Spleen (tissue), 11 donors: ENCODE measurements around the gene APP. TPM values are rescaled to one million over a fixed set of nuclear protein-coding genes. Genes with fewer than 3 reads are reported as not detected.

ENCODE experiments used
- DNase-seq: peaks from one replicate; pipeline ENCODE4 v3.0.0-alpha.2; 2020
- H3K27ac ChIP-seq, 8 donors: fragments of 200-600 bp; sonication (generic) in 7 of 8; 1 replicate in 4 of 8; 2 replicates in 4 of 8; pipeline versions ENCODE4 v1.5.0 to v1.8.0; 2016 to 2021; ENCODE audit warnings: inconsistent platforms in 4 of 8, mild to moderate bottlenecking in 4 of 8, moderate library complexity in 1 of 8
- H3K27me3 ChIP-seq, 7 donors: fragments of 200-600 bp; sonication (generic) in 6 of 7; replicated peaks in 1 of 7; 1 replicate in 4 of 7; 2 replicates in 3 of 7; pipeline versions ENCODE4 v1.5.0 to v1.8.0; 2016 to 2021; ENCODE audit warnings: inconsistent platforms in 3 of 7, mild to moderate bottlenecking in 1 of 7
- H3K36me3 ChIP-seq, 6 donors: fragments of 200-600 bp; sonication (generic) in 5 of 6; 1 replicate in 4 of 6; 2 replicates in 2 of 6; pipeline versions ENCODE4 v1.5.0 to v1.8.0; 2016 to 2021; ENCODE audit warnings: inconsistent platforms in 2 of 6
- H3K4me1 ChIP-seq, 6 donors: fragments of 200-600 bp; sonication (generic) in 5 of 6; 1 replicate in 3 of 6; 2 replicates in 3 of 6; pipeline versions ENCODE4 v1.5.0 to v1.8.0; 2016 to 2021; ENCODE audit warnings: inconsistent platforms in 3 of 6
- H3K4me3 ChIP-seq, 8 donors: fragments of 200-600 bp; sonication (generic) in 7 of 8; 1 replicate in 4 of 8; 2 replicates in 4 of 8; pipeline versions ENCODE4 v1.5.0 to v1.8.0; 2016 to 2021; ENCODE audit warnings: inconsistent platforms in 4 of 8, mild to moderate bottlenecking in 4 of 8, moderate library complexity in 2 of 8
- H3K9me3 ChIP-seq, 8 donors: fragments of 200-600 bp; sonication (generic) in 7 of 8; 1 replicate in 4 of 8; 2 replicates in 4 of 8; pipeline versions ENCODE4 v1.5.0 to v1.8.0; 2016 to 2021; ENCODE audit warnings: inconsistent platforms in 4 of 8
- CTCF ChIP-seq, 11 experiments: fragments of 200-600 bp in 7 of 11; fragments of 450-650 bp in 4 of 11; sonication (generic) in 4 of 11; IDR thresholded peaks in 8 of 11; conservative IDR thresholded peaks in 3 of 11; 1 replicate in 7 of 11; 2 replicates in 4 of 11; pipeline versions ENCODE4 v1.4.0 to v1.8.0; 2016 to 2021; ENCODE audit warnings: antibody characterized with exemption in 11 of 11, inconsistent platforms in 4 of 11, mild to moderate bottlenecking in 1 of 11
- POLR2A ChIP-seq, 3 donors: fragments of 450-650 bp; IDR thresholded peaks; one replicate each; pipeline ENCODE4 v1.5.1; 2017; ENCODE audit warnings: antibody characterized with exemption in 3 of 3, mild to moderate bottlenecking in 1 of 3
- POLR2AphosphoS5 ChIP-seq, 3 donors: sonication (generic); formaldehyde crosslinking; IDR thresholded peaks; one replicate each; pipeline ENCODE4 v1.5.1; 2017; ENCODE audit warnings: antibody characterized with exemption in 3 of 3
- WGBS, 5 donors: extraction: QIAGEN DNeasy Blood & Tissue Kit in 3 of 5; methylation state at CpG; one replicate each; pipeline versions ENCODE4 v1.1.5 to v1.1.7; 2013 to 2018; 5-methylcytosine and 5-hydroxymethylcytosine counted together
- intact Hi-C: fragments of 100-400 bp; cut with DNase I; formaldehyde crosslinking; loops from one replicate; pipeline ENCODE4 v1.15.0; 2023; ENCODE audit warnings: low total_unique reads
- polyA plus RNA-seq, 3 donors: library from polyadenylated mRNA; stranded (reverse); fragments of 200-250 nt; gene quantifications; one replicate each; pipeline ENCODE4 v1.2.1, GENCODE V29; 2013
- total RNA-seq, 7 donors: library from RNA; depleted of rRNA in 3 of 7; stranded (reverse); fragments of >200 nt in 3 of 7; fragmentation: NEBNext Ultra II Directional in 4 of 7; extraction: Animal tissue kit (Norgen Biotek cat#: 25700) in 4 of 7; gene quantifications; one replicate each; pipeline versions ENCODE4 v1.1.0 to v1.2.1, GENCODE V29; 2016 to 2021
- donor health status: healthy with polysubstance abuse.
- donor health status: DM: no; HTN: no; CAD: no; lungs with moderate emphysema.
- donor health status: DM: no; HTN: no; CAD: no.
- donor health status: Bipolar disorder and iron deficiency.
- donor health status: healthy.
- donor health status: DM: no; HTN: no; CAD: no.
- donor health status: DM: yes; HTN: yes; CAD: no.

Gene APP
- total and polyA plus RNA-seq, 10 donors = 25.3 to 398 (median 282) TPM

- TF ChIP-seq POLR2AphosphoS5 (IDR thresholded peaks at IDR 0.05) = no peak
- no peak for TF ChIP-seq CTCF (IDR thresholded peaks at IDR 0.05 in 8 of 11, conservative IDR thresholded peaks at IDR 0.05 in 3 of 11)
- TF ChIP-seq POLR2A (IDR thresholded peaks at IDR 0.05) = no peak
- Histone ChIP-seq H3K36me3 (no peaks in the 10 kb centered on the region), H3K4me1 (peaks cover 0 to 62% (median 42%) of the 10 kb centered on the region in 6 donors), H3K9me3 (no peaks in the 10 kb centered on the region), H3K27ac (peak overlapping the region in 6 of 8 donors; percentile 81 to 89 (median 86)), H3K27me3 (peaks cover 0 to 22% (median 0%) of the 10 kb centered on the region in 7 donors), H3K4me3 (peak overlapping the region in 2 of 8 donors; percentile 95 to 98)
- intact Hi-C loops = loop anchor here (5.0 kb wide), 1 partner anchor 270 kb away; no protein-coding TSS in a partner anchor
- no peak for DNase-seq
- WGBS, 5 donors = 68 to 82% (median 76%) methylated on average over 9 of the region's 9 CpGs
These were observed 3.0 kb downstream of the APP start for GRCh38 chr21:26167593-26167992.

- WGBS, 5 donors = 63 to 89% (median 72%) methylated on average over 5 of the region's 5 CpGs
These were observed 5.2 kb downstream of the APP start for GRCh38 chr21:26165331-26165730.

GRCh38 chr21:26164311-26164710, 6.3 kb downstream of the APP start:
- Histone ChIP-seq H3K27ac (no peak overlapping the region), H3K4me1 (peaks cover 0 to 59% (median 33%) of the 10 kb centered on the region in 6 donors), H3K27me3 (peaks cover 0 to 2% (median 0%) of the 10 kb centered on the region in 7 donors), H3K9me3 (no peaks in the 10 kb centered on the region), H3K36me3 (no peaks in the 10 kb centered on the region), H3K4me3 (no peak overlapping the region)
- TF ChIP-seq POLR2AphosphoS5 (IDR thresholded peaks at IDR 0.05) (no peak), CTCF (IDR thresholded peaks at IDR 0.05 in 8 of 11, conservative IDR thresholded peaks at IDR 0.05 in 3 of 11) (no peak), POLR2A (IDR thresholded peaks at IDR 0.05) (no peak)
- WGBS, 5 donors = 60 to 79% (median 70%) methylated on average over 2 of the region's 2 CpGs
- DNase-seq = no peak
- intact Hi-C loops = no loop called here

More at GRCh38 chr21:26165331-26165730, 5.2 kb downstream of the APP start:
- Histone ChIP-seq H3K27ac (peak overlapping the region in 1 of 8 donors; percentile 31), H3K4me1 (peaks cover 0 to 56% (median 33%) of the 10 kb centered on the region in 6 donors), H3K27me3 (peaks cover 0 to 12% (median 0%) of the 10 kb centered on the region in 7 donors), H3K4me3 (no peak overlapping the region), H3K9me3 (no peaks in the 10 kb centered on the region), H3K36me3 (no peaks in the 10 kb centered on the region)
- TF ChIP-seq CTCF (IDR thresholded peaks at IDR 0.05 in 8 of 11, conservative IDR thresholded peaks at IDR 0.05 in 3 of 11) = no peak
- no peak for TF ChIP-seq POLR2AphosphoS5 (IDR thresholded peaks at IDR 0.05)
- TF ChIP-seq POLR2A (IDR thresholded peaks at IDR 0.05) = no peak
- DNase-seq = no peak
- intact Hi-C loops = loop anchor here (5.0 kb wide), 1 partner anchor 268 kb away; no protein-coding TSS in a partner anchor

- H3K27me3 ChIP-seq = no peaks in the 10 kb centered on the region
- DNase-seq = no peak
- no peak for TF ChIP-seq CTCF (IDR thresholded peaks at IDR 0.05 in 8 of 11, conservative IDR thresholded peaks at IDR 0.05 in 3 of 11)
- TF ChIP-seq POLR2AphosphoS5 (IDR thresholded peaks at IDR 0.05) = no peak
- TF ChIP-seq POLR2A (IDR thresholded peaks at IDR 0.05) = no peak
- 90 to 97% (median 92%) methylated on average over 4 of the region's 4 CpGs for WGBS, 5 donors
- H3K4me1 ChIP-seq = peaks cover 9 to 51% (median 25%) of the 10 kb centered on the region in 6 donors
- intact Hi-C loops = no loop called here
- H3K4me3 ChIP-seq = no peak overlapping the region
- H3K36me3 ChIP-seq = no peaks in the 10 kb centered on the region
- no peak overlapping the region for H3K27ac ChIP-seq
- H3K9me3 ChIP-seq = no peaks in the 10 kb centered on the region
These were observed 8.5 kb downstream of the APP start for GRCh38 chr21:26162081-26162480.
